H1 (cell line): ENCODE results near the gene SRM. TPM values are rescaled to one million over a fixed set of nuclear protein-coding genes. Genes with fewer than 3 reads are reported as not detected.

Source experiments
- EGR1 ChIP-seq: IDR thresholded peaks from 2 replicates; pipeline ENCODE4 v1.6.1; 2011; ENCODE audit warnings: low read depth, low read length, borderline replicate concordance
- EP300 ChIP-seq, 2 experiments: IDR thresholded peaks; 1 replicate in 1 of 2; 2 replicates in 1 of 2; pipeline ENCODE4 v1.6.1; 2011 to 2012; ENCODE audit warnings: low read depth in 2 of 2, low read length in 2 of 2, mild to moderate bottlenecking in 2 of 2, borderline replicate concordance in 1 of 2, inconsistent platforms in 1 of 2, moderate library complexity in 1 of 2
- POLR2AphosphoS5 ChIP-seq: IDR thresholded peaks from 2 replicates; pipeline ENCODE4 v1.6.1; 2011; ENCODE audit warnings: low read depth, low read length
- SIN3A ChIP-seq, 2 experiments: IDR thresholded peaks in 1 of 2; conservative IDR thresholded peaks in 1 of 2; 2 replicates each; pipeline ENCODE4 v1.6.1; 2011 to 2012; ENCODE audit warnings: low read length in 2 of 2, improper control_type of control experiment in 1 of 2, low read depth in 1 of 2, mild to moderate bottlenecking in 1 of 2
- polyA plus RNA-seq, 7 experiments: library from polyadenylated mRNA; depleted of rRNA in 3 of 7; stranded (reverse) in 5 of 7; unstranded in 2 of 7; fragments of >200 nt in 5 of 7; fragments of 200-250 nt in 2 of 7; gene quantifications; 1 replicate in 5 of 7; 2 replicates in 1 of 7; 4 replicates in 1 of 7; pipeline versions ENCODE4 v1.2.1 to v1.2.3, GENCODE V29; 2011 to 2013; ENCODE audit warnings: missing spikeins in 2 of 7, mixed read lengths in 2 of 7
- total RNA-seq: library from RNA; stranded (reverse); fragmentation: NEBNext Ultra II Directional; extraction: Animal tissue kit (Norgen Biotek cat#: 25700); gene quantifications from 2 replicates; pipeline ENCODE4 v1.2.1, GENCODE V29; 2021

SRM gene
- total and polyA plus RNA-seq, 2 of the 8 experiments (the other 6 are each of a cell fraction or from before 2014, with no cell fraction given) = 110 to 208 TPM

GRCh38 chr1:11058026-11058425, 1.8 kb downstream of the SRM start (continued):
- TF ChIP-seq SIN3A (conservative IDR thresholded peaks at IDR 0.05 in 1 of 2, IDR thresholded peaks at IDR 0.05 in 1 of 2; ENCODE audit: low read depth in 1 of 2, low read length in 2 of 2) (no peak), EGR1 (no peak), EP300 (IDR thresholded peaks at IDR 0.05; ENCODE audit: borderline replicate concordance in 1 of 2, low read depth in 2 of 2, low read length in 2 of 2) (no peak), POLR2AphosphoS5 (no peak)
